ENCODE data around the gene FGFR4.

DNA sequence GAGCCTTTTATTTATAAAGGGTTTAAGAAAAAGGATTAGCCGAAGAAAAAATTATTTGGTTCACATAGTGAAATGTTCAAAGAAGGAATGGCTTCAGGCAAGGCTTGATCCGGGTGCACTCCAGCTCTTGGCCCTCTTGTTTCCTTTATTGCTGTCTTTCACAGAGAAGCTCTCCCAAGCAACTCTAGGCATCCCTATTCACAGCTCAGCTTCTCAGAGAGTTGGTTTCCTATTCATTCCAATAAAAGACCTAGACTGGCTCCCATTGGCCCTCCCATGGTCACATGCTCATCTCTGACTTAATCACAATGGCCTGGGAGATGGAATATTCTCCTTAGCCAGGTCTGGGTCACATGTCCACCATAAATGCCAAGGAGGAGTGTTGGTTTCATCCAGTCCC, 9.4 kb upstream of the FGFR4 start:
- TF ChIP-seq, protein P1, sequence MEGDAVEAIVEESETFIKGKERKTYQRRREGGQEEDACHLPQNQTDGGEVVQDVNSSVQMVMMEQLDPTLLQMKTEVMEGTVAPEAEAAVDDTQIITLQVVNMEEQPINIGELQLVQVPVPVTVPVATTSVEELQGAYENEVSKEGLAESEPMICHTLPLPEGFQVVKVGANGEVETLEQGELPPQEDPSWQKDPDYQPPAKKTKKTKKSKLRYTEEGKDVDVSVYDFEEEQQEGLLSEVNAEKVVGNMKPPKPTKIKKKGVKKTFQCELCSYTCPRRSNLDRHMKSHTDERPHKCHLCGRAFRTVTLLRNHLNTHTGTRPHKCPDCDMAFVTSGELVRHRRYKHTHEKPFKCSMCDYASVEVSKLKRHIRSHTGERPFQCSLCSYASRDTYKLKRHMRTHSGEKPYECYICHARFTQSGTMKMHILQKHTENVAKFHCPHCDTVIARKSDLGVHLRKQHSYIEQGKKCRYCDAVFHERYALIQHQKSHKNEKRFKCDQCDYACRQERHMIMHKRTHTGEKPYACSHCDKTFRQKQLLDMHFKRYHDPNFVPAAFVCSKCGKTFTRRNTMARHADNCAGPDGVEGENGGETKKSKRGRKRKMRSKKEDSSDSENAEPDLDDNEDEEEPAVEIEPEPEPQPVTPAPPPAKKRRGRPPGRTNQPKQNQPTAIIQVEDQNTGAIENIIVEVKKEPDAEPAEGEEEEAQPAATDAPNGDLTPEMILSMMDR (IDR thresholded peaks at IDR 0.05; ENCODE audit: insufficient read depth, low read length, poor library complexity, severe bottlenecking): no peak
- no peak for TF ChIP-seq EZH2phosphoT487 (conservative IDR thresholded peaks at IDR 0.05; ENCODE audit: low read length)

Measured in SU-DHL-6 (cell line).